CD4-positive, alpha-beta T cell (primary cell): Measurements from ENCODE around the gene MBNL2. TPM values are rescaled to one million over a fixed set of nuclear protein-coding genes. Genes with fewer than 3 reads are reported as not detected.

Experiments
- ATAC-seq: fragments of 200-7000 bp; cut with Tn5 transposase; one replicate; pipeline ENCODE4 v1.10.0; 2022; ENCODE audit warnings: mild to moderate bottlenecking; ENCODE audit not compliant: poor library complexity
- CTCF ChIA-PET: fragments of 350-600 bp; sonication (Branson Sonifier 250); formaldehyde crosslinking; loops from one replicate; lab custom pipeline; 2021; ENCODE audit warnings: antibody characterized with exemption, inconsistent platforms; lab: Charles Lee
- POLR2A ChIA-PET: fragments of 350-600 bp; sonication (Branson Sonifier 250); formaldehyde crosslinking; loops from one replicate; lab custom pipeline; 2021; ENCODE audit warnings: antibody characterized with exemption, inconsistent platforms; lab: Charles Lee
- DNase-seq, 14 experiments: peaks; one replicate each; pipeline ENCODE4 v3.0.0-alpha.2; 2013 to 2020; ENCODE audit warnings: mixed read lengths in 2 of 14
- H3K27ac ChIP-seq, 2 donors: one replicate each; pipeline versions ENCODE4 v1.5.1 to v1.7.0; 2013; ENCODE audit warnings: low read length in 2 of 2, low read depth in 1 of 2, mild to moderate bottlenecking in 1 of 2
- H3K27me3 ChIP-seq, 2 experiments: 1 replicate in 1 of 2; 2 replicates in 1 of 2; pipeline versions ENCODE4 v1.6.1 to v1.7.0; 2013; ENCODE audit warnings: low read length in 2 of 2, control low read depth in 1 of 2, mild to moderate bottlenecking in 1 of 2, moderate library complexity in 1 of 2; ENCODE audit not compliant: insufficient read depth in 2 of 2, control insufficient read depth in 1 of 2
- H3K36me3 ChIP-seq: one replicate; pipeline ENCODE4 v1.6.1; 2013; ENCODE audit warnings: low read length, control low read depth; ENCODE audit not compliant: insufficient read depth
- H3K4me1 ChIP-seq: one replicate; pipeline ENCODE4 v1.6.1; 2013; ENCODE audit warnings: low read length, control low read depth; ENCODE audit not compliant: insufficient read depth
- H3K4me3 ChIP-seq: one replicate; pipeline ENCODE4 v1.5.1; 2013; ENCODE audit warnings: mild to moderate bottlenecking, low read length, moderate library complexity
- H3K9me3 ChIP-seq, 2 experiments: 1 replicate in 1 of 2; 2 replicates in 1 of 2; pipeline versions ENCODE4 v1.6.1 to v1.7.0; 2013; ENCODE audit warnings: low read length in 2 of 2, mild to moderate bottlenecking in 2 of 2, control low read depth in 1 of 2, moderate library complexity in 1 of 2; ENCODE audit not compliant: control insufficient read depth in 1 of 2, insufficient read depth in 1 of 2
- H3K27ac Mint-ChIP-seq: one replicate; pipeline ENCODE4 v1.8.0; 2020; ENCODE audit warnings: mixed read lengths
- H3K27me3 Mint-ChIP-seq: one replicate; pipeline ENCODE4 v1.8.0; 2021; ENCODE audit warnings: mixed read lengths
- H3K36me3 Mint-ChIP-seq: one replicate; pipeline ENCODE4 v1.8.0; 2021; ENCODE audit warnings: low read depth, mixed read lengths
- H3K4me1 Mint-ChIP-seq: one replicate; pipeline ENCODE4 v1.8.0; 2021; ENCODE audit warnings: low read depth, mixed read lengths
- H3K4me3 Mint-ChIP-seq: one replicate; pipeline ENCODE4 v1.8.0; 2020; ENCODE audit warnings: mild to moderate bottlenecking, mixed read lengths
- H3K9me3 Mint-ChIP-seq: one replicate; pipeline ENCODE4 v1.8.0; 2020; ENCODE audit warnings: mixed read lengths
- intact Hi-C, 2 experiments: fragments of 100-400 bp; cut with DNase I in 1 of 2; cut with micrococcal nuclease in 1 of 2; formaldehyde crosslinking; loops; one replicate each; pipeline versions ENCODE4 v1.15.1 to v1.9.0; 2023 to 2025; cut with DNase I, micrococcal nuclease
- total RNA-seq, 174 experiments: library from RNA in 2 of 174; stranded (reverse) in 2 of 174; gene quantifications; one replicate each; pipeline ENCODE4 v1.2.3 and lab custom pipeline; 2021 to 2026
- TF ChIP-seq, protein P1 (sequence below): fragments of 200-600 bp; IDR thresholded peaks from one replicate; pipeline ENCODE4 v1.8.0; 2022; ENCODE audit warnings: antibody characterized with exemption, mild to moderate bottlenecking

Gene MBNL2
- total RNA-seq, 2 experiments from 2014 or later, result 35.9 to 36.0 TPM

DNA sequence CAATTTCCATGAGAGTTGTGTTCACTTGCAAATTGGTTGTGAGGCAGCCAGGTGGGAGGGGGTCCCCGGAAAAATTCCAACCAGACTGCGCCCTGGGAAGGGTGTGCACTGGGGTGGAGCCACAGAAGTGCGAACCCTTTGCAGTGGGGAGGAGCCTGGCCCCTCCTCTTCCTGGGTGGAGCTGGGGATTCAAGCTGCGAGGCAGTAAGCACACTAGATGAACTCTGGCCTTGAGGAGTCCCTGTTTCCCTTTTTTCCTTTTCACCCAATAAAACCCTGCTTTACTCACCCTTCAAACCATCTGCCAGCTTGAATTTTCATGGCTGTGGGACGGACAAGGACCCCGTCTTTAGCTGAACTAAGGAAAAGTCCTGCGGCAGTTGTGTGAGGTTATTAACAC lies 31.0 kb upstream of the MBNL2 start:
- Histone ChIP-seq H3K27me3 (no peaks in the 10 kb centered on the region), H3K9me3 (no peaks in the 10 kb centered on the region), H3K4me1 (no peaks in the 10 kb centered on the region), H3K4me3 (no peak overlapping the region), H3K27ac (no peak overlapping the region), H3K36me3 (no peaks in the 10 kb centered on the region)
- intact Hi-C loops, result no loop called here
- no peak overlapping the region for H3K27ac Mint-ChIP-seq
- H3K9me3 Mint-ChIP-seq, result no peaks in the 10 kb centered on the region
- no peak overlapping the region for H3K4me3 Mint-ChIP-seq
- H3K4me1 Mint-ChIP-seq, result peaks cover 11% of the 10 kb centered on the region
- TF ChIP-seq, protein P1, sequence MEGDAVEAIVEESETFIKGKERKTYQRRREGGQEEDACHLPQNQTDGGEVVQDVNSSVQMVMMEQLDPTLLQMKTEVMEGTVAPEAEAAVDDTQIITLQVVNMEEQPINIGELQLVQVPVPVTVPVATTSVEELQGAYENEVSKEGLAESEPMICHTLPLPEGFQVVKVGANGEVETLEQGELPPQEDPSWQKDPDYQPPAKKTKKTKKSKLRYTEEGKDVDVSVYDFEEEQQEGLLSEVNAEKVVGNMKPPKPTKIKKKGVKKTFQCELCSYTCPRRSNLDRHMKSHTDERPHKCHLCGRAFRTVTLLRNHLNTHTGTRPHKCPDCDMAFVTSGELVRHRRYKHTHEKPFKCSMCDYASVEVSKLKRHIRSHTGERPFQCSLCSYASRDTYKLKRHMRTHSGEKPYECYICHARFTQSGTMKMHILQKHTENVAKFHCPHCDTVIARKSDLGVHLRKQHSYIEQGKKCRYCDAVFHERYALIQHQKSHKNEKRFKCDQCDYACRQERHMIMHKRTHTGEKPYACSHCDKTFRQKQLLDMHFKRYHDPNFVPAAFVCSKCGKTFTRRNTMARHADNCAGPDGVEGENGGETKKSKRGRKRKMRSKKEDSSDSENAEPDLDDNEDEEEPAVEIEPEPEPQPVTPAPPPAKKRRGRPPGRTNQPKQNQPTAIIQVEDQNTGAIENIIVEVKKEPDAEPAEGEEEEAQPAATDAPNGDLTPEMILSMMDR, result no peak
- no peaks in the 10 kb centered on the region for H3K27me3 Mint-ChIP-seq
- no peak for DNase-seq
- ChIA-PET CTCF (interaction anchor here (1.1 kb wide), 1 partner anchor 168 kb away, joined by 3 read pairs; no protein-coding TSS in a partner anchor), POLR2A (interaction anchor here (0.9 kb wide), 1 partner anchor 24 kb away, joined by 3 read pairs; no protein-coding TSS in a partner anchor)
- no peaks in the 10 kb centered on the region for H3K36me3 Mint-ChIP-seq
- ATAC-seq, result no peak

DNA sequence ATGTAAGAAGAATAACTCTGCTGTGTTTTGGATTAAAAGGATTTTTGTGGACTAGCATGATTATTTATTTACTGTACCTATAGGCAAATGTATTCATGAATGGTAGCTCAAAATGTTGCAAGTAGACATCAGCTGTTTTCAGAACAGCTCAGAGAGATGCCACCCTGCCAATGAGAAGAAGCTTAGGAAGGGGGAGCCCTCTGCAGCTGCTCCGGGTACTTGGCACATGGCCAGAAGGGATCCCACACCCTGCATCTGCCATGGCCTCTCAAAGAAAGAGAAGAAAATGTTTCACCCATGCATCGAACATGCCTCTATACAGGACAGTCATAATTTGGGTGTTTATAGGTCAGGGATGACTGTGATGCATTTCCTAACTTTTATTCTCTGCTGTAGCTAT lies 30.5 kb upstream of the MBNL2 start:
- no peak for DNase-seq
- ChIA-PET POLR2A (interaction anchor here (0.9 kb wide), 1 partner anchor 24 kb away, joined by 3 read pairs; no protein-coding TSS in a partner anchor), CTCF (interaction anchor here (1.1 to 1.2 kb wide), 2 partner anchors 14 to 168 kb away, joined by 3 read pairs; no protein-coding TSS in a partner anchor)
- H3K4me1 Mint-ChIP-seq, result peaks cover 11% of the 10 kb centered on the region
- no peaks in the 10 kb centered on the region for H3K36me3 ChIP-seq
- no peak overlapping the region for H3K27ac Mint-ChIP-seq
- no peak overlapping the region for H3K27ac ChIP-seq
- no peak overlapping the region for H3K4me3 ChIP-seq
- no peaks in the 10 kb centered on the region for H3K9me3 Mint-ChIP-seq
- TF ChIP-seq, protein P1, result no peak
- no peaks in the 10 kb centered on the region for H3K9me3 ChIP-seq
- H3K36me3 Mint-ChIP-seq, result no peaks in the 10 kb centered on the region
- H3K27me3 ChIP-seq, result no peaks in the 10 kb centered on the region
- ATAC-seq, result no peak
- H3K4me1 ChIP-seq, result no peaks in the 10 kb centered on the region
- no peaks in the 10 kb centered on the region for H3K27me3 Mint-ChIP-seq
- intact Hi-C loops, result no loop called here
- H3K4me3 Mint-ChIP-seq, result no peak overlapping the region

DNA sequence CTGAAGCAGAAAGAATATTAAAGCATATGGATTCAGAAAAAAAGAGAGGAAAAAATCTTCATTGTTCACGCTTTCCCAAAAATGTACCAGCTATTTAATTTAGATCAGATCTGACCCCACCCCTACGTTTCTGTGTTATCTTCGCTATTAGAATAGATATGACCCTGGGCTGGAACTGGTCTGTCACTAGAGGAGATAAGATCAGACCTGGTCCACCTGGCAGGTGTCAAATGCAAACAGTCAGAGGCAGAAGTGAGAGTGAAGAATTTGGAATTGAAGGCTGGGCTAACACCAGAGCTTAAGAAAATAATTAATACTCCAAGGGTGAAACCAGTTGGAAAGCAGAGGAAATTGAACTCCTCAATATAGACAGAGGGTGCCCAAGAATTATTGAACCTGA lies 30.0 kb upstream of the MBNL2 start:
- H3K9me3 Mint-ChIP-seq, result no peaks in the 10 kb centered on the region
- H3K4me3 Mint-ChIP-seq, result no peak overlapping the region
- H3K27me3 Mint-ChIP-seq, result no peaks in the 10 kb centered on the region
- H3K4me1 Mint-ChIP-seq, result peaks cover 11% of the 10 kb centered on the region
- DNase-seq (no peak), ATAC-seq (no peak)
- no peaks in the 10 kb centered on the region for H3K4me1 ChIP-seq
- H3K36me3 ChIP-seq, result no peaks in the 10 kb centered on the region
- TF ChIP-seq, protein P1, result no peak
- intact Hi-C loops, result no loop called here
- no peaks in the 10 kb centered on the region for H3K36me3 Mint-ChIP-seq
- no peak overlapping the region for H3K27ac ChIP-seq
- CTCF ChIA-PET, result interaction anchor here (1.0 to 1.2 kb wide), 2 partner anchors 14 to 136 kb away, joined by 3 read pairs; no protein-coding TSS in a partner anchor
- H3K4me3 ChIP-seq, result no peak overlapping the region
- H3K27ac Mint-ChIP-seq, result no peak overlapping the region
- no peaks in the 10 kb centered on the region for H3K27me3 ChIP-seq
- POLR2A ChIA-PET, result interaction anchor here (0.9 kb wide), 1 partner anchor 23 kb away, joined by 3 read pairs; no protein-coding TSS in a partner anchor
- no peaks in the 10 kb centered on the region for H3K9me3 ChIP-seq
